Tibial nerve (tissue), 4 donors: Measurements from ENCODE around the gene LAMTOR4. TPM values are rescaled to one million over a fixed set of nuclear protein-coding genes. Genes with fewer than 3 reads are reported as not detected.
A peak's percentile ranks its signal among the peaks of the same experiment; 100 is the strongest.
"Not testable (repeated sequence)": the region's sequence is repeated elsewhere in the genome, so short reads cannot be mapped to it uniquely, and the experiment has no call there.

ENCODE experiments used
- DNase-seq, 2 donors: peaks; one replicate each; pipeline ENCODE4 v3.0.0-alpha.2; 2019; ENCODE audit warnings: low spot score in 2 of 2
- H3K27ac ChIP-seq, 4 donors: fragments of 200-600 bp; sonication (generic) in 3 of 4; one replicate each; pipeline ENCODE4 v1.5.1; 2017 to 2019; ENCODE audit warnings: mild to moderate bottlenecking in 1 of 4
- H3K27me3 ChIP-seq, 2 donors: fragments of 200-600 bp; sonication (generic) in 1 of 2; one replicate each; pipeline versions ENCODE4 v1.5.1 to v1.6.0; 2017 to 2019
- H3K36me3 ChIP-seq, 3 donors: fragments of 200-600 bp; sonication (generic); one replicate each; pipeline ENCODE4 v1.5.1; 2018 to 2019
- H3K4me1 ChIP-seq, 4 donors: fragments of 200-600 bp; sonication (generic) in 3 of 4; one replicate each; pipeline ENCODE4 v1.5.1; 2017 to 2019
- H3K4me3 ChIP-seq, 4 donors: fragments of 200-600 bp; sonication (generic) in 3 of 4; one replicate each; pipeline ENCODE4 v1.5.1; 2017 to 2019; ENCODE audit warnings: mild to moderate bottlenecking in 1 of 4, moderate library complexity in 1 of 4
- H3K9me3 ChIP-seq, 4 donors: fragments of 200-600 bp; sonication (generic) in 3 of 4; one replicate each; pipeline ENCODE4 v1.5.1; 2017 to 2019
- CTCF ChIP-seq, 5 experiments: fragments of 200-600 bp in 3 of 5; fragments of 450-650 bp in 2 of 5; sonication (generic) in 3 of 5; IDR thresholded peaks; one replicate each; pipeline ENCODE4 v1.5.1; 2016 to 2019; ENCODE audit warnings: antibody characterized with exemption in 5 of 5, mild to moderate bottlenecking in 3 of 5, moderate library complexity in 2 of 5
- EP300 ChIP-seq, 2 donors: sonication (generic); formaldehyde crosslinking; IDR thresholded peaks; one replicate each; pipeline ENCODE4 v1.6.1; 2017; ENCODE audit warnings: antibody characterized with exemption in 2 of 2, mild to moderate bottlenecking in 1 of 2
- POLR2A ChIP-seq, 2 donors: fragments of 450-650 bp; IDR thresholded peaks; one replicate each; pipeline ENCODE4 v1.6.1; 2017; ENCODE audit warnings: antibody characterized with exemption in 2 of 2, mild to moderate bottlenecking in 2 of 2, moderate library complexity in 2 of 2
- WGBS, 2 donors: methylation state at CpG; one replicate each; pipeline ENCODE4 v1.1.5; 2018; 5-methylcytosine and 5-hydroxymethylcytosine counted together
- total RNA-seq, 4 donors: library from RNA; depleted of rRNA; stranded (reverse); fragments of >200 nt; gene quantifications; one replicate each; pipeline ENCODE4 v1.1.0, GENCODE V29; 2016

Gene LAMTOR4
- total RNA-seq, 4 donors from 2014 or later = 226 to 312 (median 252) TPM

- Histone ChIP-seq H3K9me3 (no peaks in the 10 kb centered on the region), H3K4me1 (peaks cover 0 to 33% (median 8%) of the 10 kb centered on the region in 4 donors), H3K36me3 (no peaks in the 10 kb centered on the region), H3K27ac (no peak overlapping the region), H3K4me3 (no peak overlapping the region), H3K27me3 (no peaks in the 10 kb centered on the region)
- no peak for TF ChIP-seq EP300 (IDR thresholded peaks at IDR 0.05)
- peak; percentile 66 to 81 (median 79) for TF ChIP-seq CTCF (IDR thresholded peaks at IDR 0.05)
- no peak for TF ChIP-seq POLR2A (IDR thresholded peaks at IDR 0.05)
- WGBS, 2 donors = 19 to 21% methylated on average over 3 of the region's 3 CpGs
- peak in 1 of 2 donors; percentile 58 for DNase-seq
Observed at GRCh38 chr7:100132697-100133151, 16.0 kb upstream of the LAMTOR4 start.

GRCh38 chr7:100137851-100138760 is 10.6 kb upstream of the LAMTOR4 start:
- no peak for DNase-seq
- 83 to 87% methylated on average over 13 of the region's 13 CpGs for WGBS, 2 donors
- H3K9me3 ChIP-seq = no peaks in the 10 kb centered on the region
- no peak for TF ChIP-seq CTCF (IDR thresholded peaks at IDR 0.05)
- no peak for TF ChIP-seq EP300 (IDR thresholded peaks at IDR 0.05)
- TF ChIP-seq POLR2A (IDR thresholded peaks at IDR 0.05) = no peak
- H3K27ac ChIP-seq = no peak overlapping the region
- peaks cover 0 to 3% (median 0%) of the 10 kb centered on the region in 4 donors for H3K4me1 ChIP-seq
- no peaks in the 10 kb centered on the region for H3K27me3 ChIP-seq
- H3K36me3 ChIP-seq = no peaks in the 10 kb centered on the region
- no peak overlapping the region for H3K4me3 ChIP-seq

- WGBS, 2 donors = 54 to 70% methylated on average over 3 of the region's 3 CpGs
- Histone ChIP-seq H3K4me1 (no peaks in the 10 kb centered on the region), H3K36me3 (no peaks in the 10 kb centered on the region), H3K27me3 (no peaks in the 10 kb centered on the region), H3K9me3 (no peaks in the 10 kb centered on the region), H3K27ac (no peak overlapping the region), H3K4me3 (no peak overlapping the region)
- DNase-seq = no peak
- TF ChIP-seq POLR2A (IDR thresholded peaks at IDR 0.05) (no peak), EP300 (IDR thresholded peaks at IDR 0.05) (no peak), CTCF (IDR thresholded peaks at IDR 0.05) (no peak)
Observed at GRCh38 chr7:100141555-100141949, 7.2 kb upstream of the LAMTOR4 start.

GRCh38 chr7:100142461-100142860 is 6.3 kb upstream of the LAMTOR4 start:
- no peaks in the 10 kb centered on the region for H3K27me3 ChIP-seq
- H3K27ac ChIP-seq = no peak overlapping the region
- TF ChIP-seq CTCF (IDR thresholded peaks at IDR 0.05) (no peak), EP300 (IDR thresholded peaks at IDR 0.05) (no peak), POLR2A (IDR thresholded peaks at IDR 0.05) (no peak)
- H3K9me3 ChIP-seq = no peaks in the 10 kb centered on the region
- H3K4me3 ChIP-seq = no peak overlapping the region
- 93 to 94% methylated on average over 3 of the region's 3 CpGs for WGBS, 2 donors
- DNase-seq = no peak
- no peaks in the 10 kb centered on the region for H3K36me3 ChIP-seq
- H3K4me1 ChIP-seq = no peaks in the 10 kb centered on the region

- H3K27ac ChIP-seq, DNase-seq, H3K36me3 ChIP-seq, H3K4me3 ChIP-seq, H3K9me3 ChIP-seq, H3K27me3 ChIP-seq: not testable (repeated sequence)
- H3K4me1 ChIP-seq = peaks cover 0 to 24% (median 9%) of the 10 kb centered on the region in 4 donors
- 75 to 92% methylated on average over 4 of the region's 4 CpGs for WGBS, 2 donors
Observed at GRCh38 chr7:100146350-100146749, 2.4 kb upstream of the LAMTOR4 start.
